HK-2 (cell line): Measurements from ENCODE around the gene ZDHHC9.
A peak's percentile ranks its signal among the peaks of the same experiment; 100 is the strongest.

Experiments used
- DNase-seq: peaks from one replicate; pipeline ENCODE4 v3.0.0-alpha.2; 2018; ENCODE audit not compliant: unreplicated experiment

ZDHHC9 gene

GRCh38 chrX:129763666-129764065 is 80.0 kb downstream of the ZDHHC9 start:
- DNase-seq, result no peak

GRCh38 chrX:129762448-129762847 is 81.2 kb downstream of the ZDHHC9 start:
- DNase-seq, result no peak

DNA sequence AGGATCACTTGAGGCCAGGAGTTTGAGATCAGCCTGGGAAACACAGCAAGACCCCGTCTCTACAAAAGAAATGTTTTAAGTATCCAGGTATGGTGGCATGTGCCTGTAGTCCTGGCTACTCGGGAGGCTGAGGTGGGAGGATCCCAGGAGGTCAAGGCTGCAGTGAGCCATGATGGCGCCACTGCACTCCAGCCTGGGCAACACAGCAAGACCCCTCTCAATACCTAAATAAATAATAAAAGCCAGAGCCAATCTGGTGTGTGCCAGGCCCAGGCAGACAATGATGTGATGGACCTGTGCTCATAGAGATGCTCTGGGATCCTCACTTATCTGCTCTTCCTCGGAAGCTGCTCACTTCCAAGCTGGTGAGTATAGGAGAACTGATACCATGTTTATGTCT is 82.1 kb downstream of the ZDHHC9 start:
- no peak for DNase-seq

GRCh38 chrX:129760981-129761380 is 82.7 kb downstream of the ZDHHC9 start:
- no peak for DNase-seq

DNA sequence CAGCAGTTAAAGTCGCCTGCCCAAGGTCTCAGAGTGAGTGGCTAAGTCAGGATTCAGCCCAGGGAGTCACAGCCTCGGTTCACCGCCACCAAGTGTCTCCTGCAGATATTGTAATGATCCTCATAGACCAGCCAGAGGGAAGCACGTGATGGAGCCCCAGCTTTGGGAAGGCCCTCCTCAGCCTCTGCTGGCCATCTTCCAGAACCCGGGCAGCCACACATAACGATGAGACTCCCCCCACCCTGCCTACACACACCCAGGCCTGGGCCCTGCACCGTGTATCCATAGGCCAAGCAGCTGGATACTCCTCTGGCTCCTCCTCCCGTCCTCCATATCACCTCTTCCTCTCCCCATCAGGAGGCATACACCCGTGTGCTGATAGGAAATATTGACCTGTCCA is 83.5 kb downstream of the ZDHHC9 start:
- DNase-seq, result no peak

GRCh38 chrX:129759576-129760061 is 84.1 kb downstream of the ZDHHC9 start:
- peak; percentile 58 for DNase-seq

- no peak for DNase-seq
These were observed 87.7 kb downstream of the ZDHHC9 start for GRCh38 chrX:129755779-129756650.

GRCh38 chrX:129754056-129755024 is 89.3 kb downstream of the ZDHHC9 start:
- no peak for DNase-seq
